OCI-LY1 (cell line): ENCODE data around the gene HDDC2.

ENCODE experiments used
- H2AFZ ChIP-seq: fragments of 200-600 bp; sonication (generic), shearing (Covaris generic); 2 replicates; pipeline ENCODE4 v1.6.0; 2014; ENCODE audit warnings: antibody characterized with exemption, mild to moderate bottlenecking, low read length
- H3F3A ChIP-seq: fragments of 200-600 bp; sonication (generic), shearing (Covaris generic); 2 replicates; pipeline ENCODE4 v1.6.0; 2014; ENCODE audit warnings: mild to moderate bottlenecking, antibody characterized with exemption, low read length, moderate library complexity; ENCODE audit not compliant: insufficient read depth
- H3K27ac ChIP-seq: fragments of 200-600 bp; sonication (generic); 2 replicates; pipeline ENCODE4 v1.5.1; 2014; ENCODE audit warnings: low read length, mixed run types, mild to moderate bottlenecking, low read depth; ENCODE audit not compliant: poor library complexity, severe bottlenecking
- H3K27me3 ChIP-seq: fragments of 200-600 bp; sonication (generic); 2 replicates; pipeline ENCODE4 v1.6.0; 2014; ENCODE audit warnings: antibody characterized with exemption, mild to moderate bottlenecking, low read length, moderate library complexity; ENCODE audit not compliant: insufficient read depth
- H3K36me3 ChIP-seq: fragments of 200-600 bp; sonication (generic); 2 replicates; pipeline ENCODE4 v1.6.1; 2014; ENCODE audit warnings: mild to moderate bottlenecking, antibody characterized with exemption, low read length, moderate library complexity, mixed read lengths; ENCODE audit not compliant: insufficient read depth
- H3K4me1 ChIP-seq: fragments of 200-600 bp; sonication (generic); 2 replicates; pipeline ENCODE4 v1.5.1; 2014; ENCODE audit warnings: mild to moderate bottlenecking, low read length, moderate library complexity; ENCODE audit not compliant: insufficient read depth, severe bottlenecking
- H3K4me2 ChIP-seq: fragments of 200-600 bp; sonication (generic), shearing (Covaris generic); 2 replicates; pipeline ENCODE4 v1.6.1; 2014; ENCODE audit warnings: low read length
- H3K4me3 ChIP-seq: fragments of 200-600 bp; sonication (generic); 2 replicates; pipeline ENCODE4 v1.5.1; 2014; ENCODE audit warnings: low read length, low read depth, mild to moderate bottlenecking, mixed read lengths; ENCODE audit not compliant: poor library complexity, severe bottlenecking
- H3K79me2 ChIP-seq: fragments of 200-600 bp; shearing (Covaris generic); 2 replicates; pipeline ENCODE4 v1.6.1; 2016; ENCODE audit warnings: mixed run types, low read length, mixed read lengths; ENCODE audit not compliant: insufficient read depth
- H3K9ac ChIP-seq: fragments of 200-600 bp; sonication (generic), shearing (Covaris generic); 2 replicates; pipeline ENCODE4 v1.6.1; 2014; ENCODE audit warnings: mild to moderate bottlenecking, low read length, mixed read lengths
- H3K9me2 ChIP-seq: fragments of 200-600 bp; sonication (generic), shearing (Covaris generic); 2 replicates; pipeline ENCODE4 v1.6.1; 2014; ENCODE audit warnings: low read depth, mild to moderate bottlenecking, low read length, mixed read lengths
- H3K9me3 ChIP-seq: fragments of 200-600 bp; shearing (Covaris generic); 2 replicates; pipeline ENCODE4 v1.6.1; 2014; ENCODE audit warnings: low read length, mixed read lengths
- H4K20me1 ChIP-seq: fragments of 200-600 bp; sonication (generic), shearing (Covaris generic); 2 replicates; pipeline ENCODE4 v1.6.0; 2016; ENCODE audit warnings: mild to moderate bottlenecking, low read length; ENCODE audit not compliant: insufficient read depth
- CTCF ChIP-seq: fragments of 200-600 bp; sonication (generic), shearing (Covaris generic); IDR thresholded peaks from 2 replicates; pipeline ENCODE4 v1.5.1; 2017; ENCODE audit warnings: mild to moderate bottlenecking, antibody characterized with exemption, low read length, moderate library complexity, mixed read lengths
- EZH2 ChIP-seq: fragments of 200-600 bp; sonication (generic), shearing (Covaris generic); IDR thresholded peaks from 2 replicates; pipeline ENCODE4 v1.8.0; 2017; ENCODE audit warnings: borderline replicate concordance, mixed run types, mild to moderate bottlenecking, antibody characterized with exemption, low read length, moderate library complexity, mixed read lengths

HDDC2 gene

DNA sequence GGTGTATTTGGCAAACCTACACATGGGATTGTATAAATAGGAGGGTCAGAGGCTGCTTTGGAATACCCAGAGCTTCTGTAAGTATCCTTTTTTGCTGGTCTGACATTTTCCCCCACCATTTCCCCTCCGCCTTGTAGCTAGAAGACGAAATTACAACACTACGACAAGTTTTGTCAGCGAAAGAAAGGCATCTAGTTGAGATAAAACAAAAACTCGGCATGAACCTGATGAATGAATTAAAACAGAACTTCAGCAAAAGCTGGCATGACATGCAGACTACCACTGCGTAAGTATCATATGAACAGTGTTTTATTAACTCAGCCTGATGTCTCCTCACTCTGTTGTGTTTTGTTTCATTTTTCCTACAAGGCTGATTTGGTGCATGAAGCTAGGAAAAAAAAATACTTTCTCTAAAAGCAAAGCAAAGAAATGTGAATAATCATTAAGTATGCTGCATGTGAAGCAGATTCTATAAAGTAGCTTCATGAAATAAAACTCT lies 72.7 kb downstream of the HDDC2 start:
- H3K4me1 ChIP-seq = no peaks in the 10 kb centered on the region
- H3K36me3 ChIP-seq = no peaks in the 10 kb centered on the region
- no peaks in the 10 kb centered on the region for H4K20me1 ChIP-seq
- no peaks in the 10 kb centered on the region for H3K9me2 ChIP-seq
- H3K27ac ChIP-seq = no peak overlapping the region
- no peak for TF ChIP-seq EZH2
- TF ChIP-seq CTCF = no peak
- no peak overlapping the region for H2AFZ ChIP-seq
- no peak overlapping the region for H3K4me3 ChIP-seq
- no peaks in the 10 kb centered on the region for H3K9me3 ChIP-seq
- no peaks in the 10 kb centered on the region for H3F3A ChIP-seq
- H3K4me2 ChIP-seq = no peak overlapping the region
- H3K79me2 ChIP-seq = no peaks in the 10 kb centered on the region
- H3K27me3 ChIP-seq = no peaks in the 10 kb centered on the region
- H3K9ac ChIP-seq = no peak overlapping the region

GRCh38 chr6:125227244-125227643 lies 74.5 kb downstream of the HDDC2 start:
- Histone ChIP-seq H3K9me2 (no peaks in the 10 kb centered on the region), H3K79me2 (no peaks in the 10 kb centered on the region), H4K20me1 (no peaks in the 10 kb centered on the region), H3K27ac (no peak overlapping the region), H3K9me3 (no peaks in the 10 kb centered on the region), H3K4me3 (no peak overlapping the region), H3K4me2 (no peak overlapping the region), H3F3A (no peaks in the 10 kb centered on the region), H3K9ac (no peak overlapping the region), H3K36me3 (no peaks in the 10 kb centered on the region), H3K4me1 (no peaks in the 10 kb centered on the region), H3K27me3 (no peaks in the 10 kb centered on the region), H2AFZ (no peak overlapping the region)
- TF ChIP-seq CTCF = no peak
- no peak for TF ChIP-seq EZH2
